MG63 (cell line): Measurements from ENCODE around the gene BRCA2. TPM values are rescaled to one million over a fixed set of nuclear protein-coding genes. Genes with fewer than 3 reads are reported as not detected.

ENCODE experiments used
- DNase-seq: peaks from one replicate; pipeline ENCODE4 v3.0.0-alpha.2; 2020
- H3K27me3 ChIP-seq: fragments of 250-450 bp; sonication (Bioruptor Pico); 2 replicates; pipeline ENCODE4 v1.5.1; 2020; ENCODE audit warnings: mild to moderate bottlenecking, moderate library complexity
- H3K36me3 ChIP-seq: fragments of 250-450 bp; sonication (Bioruptor Pico); 2 replicates; pipeline ENCODE4 v1.5.1; 2020; ENCODE audit warnings: mild to moderate bottlenecking, moderate library complexity
- H3K4me3 ChIP-seq: fragments of 250-450 bp; sonication (Bioruptor Pico); 2 replicates; pipeline ENCODE4 v1.5.1; 2020; ENCODE audit warnings: mild to moderate bottlenecking, moderate library complexity
- H3K9me3 ChIP-seq: fragments of 250-450 bp; sonication (Bioruptor Pico); 2 replicates; pipeline ENCODE4 v1.5.1; 2020; ENCODE audit warnings: mild to moderate bottlenecking, moderate library complexity
- total RNA-seq: library from RNA; depleted of rRNA; stranded (reverse); fragments of >200 nt; shearing (Covaris generic); gene quantifications from 2 replicates; pipeline ENCODE4 v1.2.3, GENCODE V29; 2014; ENCODE audit warnings: low replicate concordance

The BRCA2 gene
- total RNA-seq, 1 experiment from 2014 or later, result 11.2 TPM

GRCh38 chr13:32408296-32409000 is 93.1 kb downstream of the BRCA2 start:
- no peaks in the 10 kb centered on the region for H3K36me3 ChIP-seq
- H3K9me3 ChIP-seq, result no peaks in the 10 kb centered on the region
- H3K4me3 ChIP-seq, result no peak overlapping the region
- no peaks in the 10 kb centered on the region for H3K27me3 ChIP-seq
- DNase-seq, result no peak

DNA sequence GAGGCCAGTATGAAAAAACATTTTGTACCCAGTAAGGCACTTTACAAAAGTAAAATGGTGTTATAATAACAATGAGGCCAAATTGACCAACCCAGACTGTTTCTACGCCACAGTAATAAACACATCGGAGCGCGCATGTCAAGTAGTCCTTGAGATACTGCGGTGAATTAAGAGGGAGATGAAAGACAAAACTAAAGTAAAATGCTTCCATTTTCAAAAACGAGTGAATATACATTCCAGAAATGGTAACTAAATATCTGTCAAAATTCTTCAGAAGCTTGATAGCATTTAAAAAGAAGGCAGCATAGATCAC is 93.6 kb downstream of the BRCA2 start:
- no peaks in the 10 kb centered on the region for H3K27me3 ChIP-seq
- H3K9me3 ChIP-seq, result no peaks in the 10 kb centered on the region
- H3K4me3 ChIP-seq, result no peak overlapping the region
- H3K36me3 ChIP-seq, result no peaks in the 10 kb centered on the region
- DNase-seq, result no peak

DNA sequence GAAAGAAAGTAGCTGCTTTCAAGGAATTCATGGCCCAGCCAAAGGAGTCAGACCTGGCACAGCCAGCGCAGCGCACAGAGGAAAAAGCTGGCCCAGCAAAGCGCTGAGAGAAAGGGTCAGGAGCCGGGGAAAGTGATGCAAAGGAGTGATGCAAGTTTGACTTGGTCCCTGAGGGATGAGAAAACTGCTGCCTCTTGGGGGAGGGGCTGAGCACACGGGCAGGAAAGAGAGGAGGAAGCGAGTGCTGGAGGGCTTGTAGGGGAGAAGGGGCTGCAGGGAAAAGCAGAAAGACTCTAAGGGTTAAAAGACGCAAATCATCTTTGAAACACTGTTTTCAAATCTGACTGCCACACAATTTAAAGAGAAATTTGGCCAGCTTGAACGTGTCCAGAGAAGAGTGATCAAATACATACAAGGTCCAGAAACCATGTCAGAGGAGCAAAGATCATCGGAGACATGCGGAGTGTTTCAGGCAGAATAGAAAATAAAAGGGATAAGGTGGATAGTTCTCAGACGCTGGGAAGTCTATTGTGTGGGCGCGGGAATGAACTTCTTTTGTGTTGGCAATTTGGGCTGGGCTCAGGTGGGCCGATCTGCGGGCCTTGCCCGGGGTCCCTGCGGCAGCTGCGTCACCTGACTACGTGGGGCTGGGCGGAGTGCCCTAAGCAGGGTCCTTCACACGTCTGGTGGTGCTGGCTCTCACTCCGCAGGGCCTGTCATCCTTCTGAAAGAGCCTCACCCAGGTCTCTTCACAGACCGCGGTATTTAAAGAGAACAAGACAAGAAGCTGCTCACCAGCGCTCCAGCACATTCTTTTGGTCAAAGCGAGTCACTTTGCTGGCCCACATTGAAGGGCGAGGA is 94.5 kb downstream of the BRCA2 start:
- H3K4me3 ChIP-seq, result no peak overlapping the region
- H3K27me3 ChIP-seq, result no peaks in the 10 kb centered on the region
- DNase-seq, result no peak
- no peaks in the 10 kb centered on the region for H3K9me3 ChIP-seq
- H3K36me3 ChIP-seq, result no peaks in the 10 kb centered on the region

- DNase-seq, result no peak
- H3K9me3 ChIP-seq, result no peaks in the 10 kb centered on the region
- H3K27me3 ChIP-seq, result no peaks in the 10 kb centered on the region
- H3K36me3 ChIP-seq, result no peaks in the 10 kb centered on the region
- no peak overlapping the region for H3K4me3 ChIP-seq
Measured at GRCh38 chr13:32413284-32413683, 98.0 kb downstream of the BRCA2 start.

DNA sequence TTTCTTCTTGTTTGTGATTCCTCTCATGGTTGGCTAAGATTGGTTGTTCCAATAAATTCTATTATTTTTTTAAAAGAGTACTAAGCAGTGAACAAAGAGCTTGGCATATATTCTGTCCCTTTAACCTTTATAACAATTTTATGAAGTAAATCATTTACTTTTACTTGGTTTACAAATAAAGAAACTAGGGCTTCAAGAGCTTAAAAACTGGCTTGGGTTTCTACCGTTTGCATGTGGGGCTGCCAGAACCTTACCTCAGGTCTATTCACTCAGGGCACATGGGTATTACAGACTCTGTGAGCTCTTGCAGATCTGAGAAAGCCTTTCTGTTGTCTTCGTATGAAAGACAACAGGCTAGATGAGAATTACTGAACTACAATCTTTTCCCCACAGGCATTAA is 99.3 kb downstream of the BRCA2 start:
- Histone ChIP-seq H3K4me3 (no peak overlapping the region), H3K9me3 (no peaks in the 10 kb centered on the region), H3K27me3 (no peaks in the 10 kb centered on the region), H3K36me3 (no peaks in the 10 kb centered on the region)
- no peak for DNase-seq

DNA sequence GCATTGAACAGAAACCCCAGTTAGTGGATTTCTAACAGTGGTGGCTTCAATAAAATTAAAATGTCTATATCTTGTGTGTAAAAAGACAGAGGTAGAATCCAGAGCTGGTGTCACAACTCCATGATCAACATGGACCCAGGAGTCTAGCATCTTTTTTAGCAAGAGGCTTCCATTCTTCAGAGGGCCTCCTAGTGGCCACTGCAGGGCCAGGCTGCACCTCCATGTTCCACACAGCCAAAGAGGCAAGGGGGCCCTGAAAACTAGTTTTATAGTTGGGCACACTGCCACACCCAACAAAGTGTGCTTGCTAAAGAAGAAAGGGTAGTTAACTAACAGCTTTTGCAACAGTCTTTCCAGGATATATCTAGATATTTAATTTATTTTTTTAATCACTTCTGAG is 99.7 kb downstream of the BRCA2 start:
- Histone ChIP-seq H3K36me3 (no peaks in the 10 kb centered on the region), H3K4me3 (no peak overlapping the region), H3K9me3 (no peaks in the 10 kb centered on the region), H3K27me3 (no peaks in the 10 kb centered on the region)
- no peak for DNase-seq

- DNase-seq, result no peak
- no peaks in the 10 kb centered on the region for H3K27me3 ChIP-seq
- H3K36me3 ChIP-seq, result no peaks in the 10 kb centered on the region
Measured at GRCh38 chr13:32417995-32418394, 102.7 kb downstream of the BRCA2 start.

DNA sequence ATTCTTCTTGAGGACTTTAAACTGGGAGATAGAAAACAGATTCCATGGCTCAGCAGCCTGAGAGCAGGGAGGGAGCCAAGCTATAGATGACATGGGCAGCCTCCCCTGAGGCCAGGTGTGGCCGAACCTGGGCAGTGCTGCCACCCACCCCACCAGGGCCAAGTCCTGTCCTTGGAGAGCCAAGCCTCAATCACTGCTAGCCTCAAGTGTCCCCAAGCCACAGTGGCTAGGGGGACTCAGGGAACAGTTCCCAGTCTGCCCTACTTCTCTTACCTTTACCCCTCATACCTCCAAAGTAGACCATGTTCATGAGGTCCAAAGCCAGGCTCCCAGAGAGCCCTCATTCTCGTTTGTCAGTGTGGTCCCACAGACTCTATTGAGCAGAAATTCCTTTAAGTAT is 104.6 kb downstream of the BRCA2 start:
- no peaks in the 10 kb centered on the region for H3K9me3 ChIP-seq
- H3K4me3 ChIP-seq, result no peak overlapping the region
- DNase-seq, result no peak
- no peaks in the 10 kb centered on the region for H3K27me3 ChIP-seq
- no peaks in the 10 kb centered on the region for H3K36me3 ChIP-seq

More at GRCh38 chr13:32417995-32418394, 102.7 kb downstream of the BRCA2 start:
- Histone ChIP-seq H3K9me3 (no peaks in the 10 kb centered on the region), H3K4me3 (no peak overlapping the region)

GRCh38 chr13:32423592-32423991 is 108.3 kb downstream of the BRCA2 start:
- no peaks in the 10 kb centered on the region for H3K27me3 ChIP-seq
- no peak overlapping the region for H3K4me3 ChIP-seq
- DNase-seq, result no peak
- H3K36me3 ChIP-seq, result no peaks in the 10 kb centered on the region
- H3K9me3 ChIP-seq, result no peaks in the 10 kb centered on the region

DNA sequence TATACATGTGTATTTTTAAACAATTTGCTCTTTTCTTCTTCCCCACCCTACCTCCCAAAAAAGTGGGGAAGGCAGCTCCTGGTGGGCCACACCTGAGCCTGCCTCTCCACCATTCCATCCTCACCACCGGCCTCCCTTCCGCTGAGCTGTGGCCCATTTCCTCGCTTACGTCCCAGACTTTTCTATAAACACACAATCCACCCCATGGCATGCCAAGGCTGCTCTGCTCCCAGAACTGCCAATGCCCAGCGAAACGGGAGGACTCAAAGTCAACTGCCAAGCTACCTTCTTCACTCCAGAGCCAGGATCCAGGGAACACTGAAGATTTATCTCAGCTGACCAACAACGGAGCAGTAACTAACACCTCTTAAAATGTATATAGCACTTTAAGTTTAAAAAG is 109.8 kb downstream of the BRCA2 start:
- Histone ChIP-seq H3K36me3 (no peaks in the 10 kb centered on the region; the same call in 1 of the 2 replicates), H3K27me3 (no peaks in the 10 kb centered on the region), H3K4me3 (no peak overlapping the region), H3K9me3 (no peaks in the 10 kb centered on the region)
- no peak for DNase-seq

GRCh38 chr13:32426191-32426989 is 111.1 kb downstream of the BRCA2 start:
- no peak for DNase-seq
- H3K27me3 ChIP-seq, result no peaks in the 10 kb centered on the region

DNA sequence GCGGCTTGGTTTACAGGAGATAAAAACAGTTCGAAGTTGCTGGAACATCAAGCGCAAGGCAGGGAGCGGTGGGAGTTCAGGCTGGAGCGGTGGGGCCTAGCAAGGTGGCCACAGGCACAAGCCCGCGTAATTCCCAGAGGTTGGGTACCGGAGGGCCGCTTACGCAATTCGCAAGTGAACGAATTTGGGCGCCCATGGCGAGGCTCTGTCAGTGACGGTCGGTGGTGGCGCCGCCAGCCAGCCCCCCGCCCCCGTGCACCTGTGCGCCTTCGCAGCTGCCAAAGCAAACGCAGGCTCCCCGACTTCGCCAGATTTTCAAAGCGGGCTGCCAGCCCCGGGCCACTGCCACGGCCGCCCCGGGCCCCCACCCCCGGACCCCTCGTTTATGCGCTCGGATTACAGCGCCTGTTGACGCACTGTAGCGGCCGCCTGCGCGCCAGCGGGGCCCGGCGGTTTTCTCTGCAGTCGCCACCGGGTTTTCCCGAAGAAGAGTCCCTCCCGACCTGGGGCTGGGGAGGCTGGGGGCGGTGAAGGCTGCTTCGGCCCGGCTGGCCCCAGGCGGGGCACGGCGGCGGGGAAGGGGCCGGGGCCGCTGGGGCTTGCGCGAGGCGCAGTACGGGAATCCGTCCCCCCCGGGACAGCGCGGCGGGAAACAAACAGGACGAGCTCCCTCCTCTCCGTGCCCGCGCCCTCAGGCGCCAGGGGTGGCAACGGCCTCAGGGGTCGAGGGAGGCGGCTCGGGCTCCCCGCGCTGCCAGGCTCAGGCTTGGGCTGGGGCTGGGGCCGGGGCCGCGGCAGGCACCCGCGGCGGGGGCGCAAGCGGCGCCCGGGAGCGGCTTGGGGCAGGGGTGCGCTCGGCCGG is 111.9 kb downstream of the BRCA2 start:
- peak; percentile 9 for DNase-seq

More at GRCh38 chr13:32426191-32426989, 111.1 kb downstream of the BRCA2 start:
- no peaks in the 10 kb centered on the region for H3K9me3 ChIP-seq
- H3K36me3 ChIP-seq, result no peaks in the 10 kb centered on the region; the same call in 1 of the 2 replicates
- no peak overlapping the region for H3K4me3 ChIP-seq

GRCh38 chr13:32427852-32428580 is 112.7 kb downstream of the BRCA2 start, which contains the start of gene N4BP2L1:
Gene N4BP2L1, minus strand, starts transcription at chr13:32428130. Its CDS starts 48 bp downstream, at chr13:32428082.
- Histone ChIP-seq H3K27me3 (no peaks in the 10 kb centered on the region), H3K4me3 (peak within 1 kb of the TSS; percentile 54), H3K36me3 (peaks cover 2% of the 10 kb centered on the region; the same call in 1 of the 2 replicates), H3K9me3 (no peaks in the 10 kb centered on the region)
- DNase-seq, result peak; percentile 48

More for the DNA sequence above, 111.9 kb downstream of the BRCA2 start:
- Histone ChIP-seq H3K9me3 (no peaks in the 10 kb centered on the region), H3K36me3 (no peaks in the 10 kb centered on the region; the same call in 1 of the 2 replicates), H3K27me3 (no peaks in the 10 kb centered on the region), H3K4me3 (peak overlapping the region; percentile 54)

- H3K4me3 ChIP-seq, result peak overlapping the region; percentile 54
- no peaks in the 10 kb centered on the region for H3K9me3 ChIP-seq
- DNase-seq, result no peak
- no peaks in the 10 kb centered on the region for H3K27me3 ChIP-seq
- peaks cover 2% of the 10 kb centered on the region; the same call in 1 of the 2 replicates for H3K36me3 ChIP-seq
Measured at GRCh38 chr13:32428581-32429432, 113.5 kb downstream of the BRCA2 start.
